CD4-positive, alpha-beta T cell treated with Interferon alpha-2 for 1 hour (primary cell): ENCODE measurements around the gene ACOX1.

Experiments used
- DNase-seq, 2 donors: peaks; one replicate each; pipeline ENCODE4 v3.0.0-alpha.2; 2020 to 2022

ACOX1 gene

GRCh38 chr17:75978938-75979704 lies at the start of gene ACOX1, which contains the start of gene TEN1:
Gene ACOX1 (minus strand): TSS chr17:75979166. CDS start chr17:75979073, 93 bp downstream.
Gene TEN1 (plus strand): TSS chr17:75979240. CDS start chr17:75986193, 6,953 bp downstream.
- peak; percentile 95 for DNase-seq

GRCh38 chr17:76027159-76027839 lies 48.3 kb upstream of the ACOX1 start, which contains the start of gene EVPL:
Gene EVPL (minus strand): TSS chr17:76027306. CDS start chr17:76027198, 108 bp downstream.
- DNase-seq, result no peak

- DNase-seq, result no peak
These were observed 47.8 kb upstream of the ACOX1 start for GRCh38 chr17:76026714-76027158.

- DNase-seq, result no peak
These were observed 46.3 kb upstream of the ACOX1 start for GRCh38 chr17:76025294-76025693.

- no peak for DNase-seq
These were observed 45.4 kb upstream of the ACOX1 start for GRCh38 chr17:76024353-76024752.

- no peak for DNase-seq
These were observed 44.9 kb upstream of the ACOX1 start for GRCh38 chr17:76023900-76024237.

- no peak for DNase-seq
These were observed 44.3 kb upstream of the ACOX1 start for GRCh38 chr17:76022973-76023899.

GRCh38 chr17:76022285-76022684 lies 43.3 kb upstream of the ACOX1 start:
- no peak for DNase-seq

GRCh38 chr17:76019833-76020467 lies 41.0 kb upstream of the ACOX1 start:
- no peak for DNase-seq

- DNase-seq, result no peak
These were observed 39.8 kb upstream of the ACOX1 start for GRCh38 chr17:76018801-76019200.

GRCh38 chr17:76018340-76018680 lies 39.3 kb upstream of the ACOX1 start:
- DNase-seq, result no peak

GRCh38 chr17:76017481-76018339 lies 38.7 kb upstream of the ACOX1 start:
- no peak for DNase-seq

GRCh38 chr17:76014925-76015261 lies 35.9 kb upstream of the ACOX1 start:
- no peak for DNase-seq

GRCh38 chr17:76014100-76014924 lies 35.3 kb upstream of the ACOX1 start:
- peak; percentile 76 to 82 for DNase-seq

- DNase-seq, result no peak
These were observed 34.5 kb upstream of the ACOX1 start for GRCh38 chr17:76013377-76013932.

- no peak for DNase-seq
These were observed 33.0 kb upstream of the ACOX1 start for GRCh38 chr17:76011951-76012350.

- no peak for DNase-seq
These were observed 31.1 kb upstream of the ACOX1 start for GRCh38 chr17:76009969-76010661.

GRCh38 chr17:76009447-76009846 lies 30.5 kb upstream of the ACOX1 start:
- no peak for DNase-seq

- no peak for DNase-seq
These were observed 29.9 kb upstream of the ACOX1 start for GRCh38 chr17:76008630-76009425.
